ENCODE measurements around the gene NAV2.
A peak's percentile ranks its signal among the peaks of the same experiment; 100 is the strongest.

NAV2 gene

DNA sequence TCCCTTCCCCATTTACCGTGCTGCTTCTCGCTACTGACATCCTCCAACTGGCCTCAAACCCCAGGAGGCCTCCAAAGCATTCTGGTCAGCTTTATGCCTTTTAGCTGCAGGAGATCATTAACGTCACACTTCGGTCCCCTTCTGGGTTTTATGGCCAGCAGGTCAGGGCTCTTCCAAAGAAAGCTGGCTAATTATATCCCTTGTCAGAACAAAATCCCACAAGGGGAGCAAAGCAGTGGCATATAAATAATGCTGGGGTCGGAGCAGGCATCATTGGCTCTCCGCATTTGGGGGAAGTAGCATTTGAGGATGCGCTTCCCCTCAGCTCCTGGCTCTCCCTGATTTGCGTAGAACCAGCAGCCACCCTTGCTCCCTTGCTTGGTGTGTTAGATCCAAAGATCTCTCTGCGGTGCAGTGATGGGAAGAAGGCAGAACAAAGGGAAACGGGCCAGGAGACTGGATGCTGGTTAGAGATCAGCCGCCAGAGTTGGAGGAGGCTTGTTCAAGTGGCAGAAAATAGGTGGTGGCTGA lies 330.2 kb downstream of the NAV2 start:
- peak overlapping the region; percentile 45 for H4K91ac ChIP-seq (ENCODE audit: low read depth, low read length)
- peak overlapping the region; percentile 31 for H2BK5ac ChIP-seq (ENCODE audit: low read depth, low read length, poor library complexity)
- peak overlapping the region; percentile 20 for H3K4ac ChIP-seq (ENCODE audit: low read depth, low read length)
- peaks cover 5% of the 10 kb centered on the region for H3K79me2 ChIP-seq (ENCODE audit: control insufficient read depth, insufficient read depth, low read length, poor library complexity)
- no peak overlapping the region for H3K4me2 ChIP-seq (ENCODE audit: low read length)
- peak overlapping the region; percentile 30 for H3K14ac ChIP-seq (ENCODE audit: low read length)
- peaks cover 20 to 36% of the 10 kb centered on the region in 2 experiments for H3K36me3 ChIP-seq (ENCODE audit: control insufficient read depth in 1 of 2, insufficient read depth in 2 of 2, low read length in 2 of 2)
- H3K9me3 ChIP-seq (ENCODE audit: insufficient read depth, low read depth, low read length): no peaks in the 10 kb centered on the region
- H2AK5ac ChIP-seq (ENCODE audit: low read length): peak overlapping the region; percentile 32
- H3K79me1 ChIP-seq (ENCODE audit: low read length): peaks cover 27% of the 10 kb centered on the region
- no peak overlapping the region for H4K8ac ChIP-seq (ENCODE audit: low read depth, low read length)
- peak overlapping the region; percentile 12 for H4K12ac ChIP-seq (ENCODE audit: low read depth, low read length)
- H2BK12ac ChIP-seq (ENCODE audit: low read length): peak overlapping the region; percentile 42
- no peaks in the 10 kb centered on the region for H3K27me3 ChIP-seq (ENCODE audit: insufficient read depth, low read length)
- WGBS (ENCODE audit: extremely low coverage, insufficient coverage, insufficient read length): no CpG with 5 or more reads among the region's 11 CpGs
- H3K9ac ChIP-seq (ENCODE audit: low read length): no peak overlapping the region
- H3K4me1 ChIP-seq (ENCODE audit: control insufficient read depth in 1 of 2, insufficient read depth in 2 of 2, low read length in 2 of 2): peaks cover 25 to 34% of the 10 kb centered on the region in 2 experiments
- no peak overlapping the region for H3K27ac ChIP-seq (ENCODE audit: low read depth, low read length)
- no peak overlapping the region for H3K23ac ChIP-seq (ENCODE audit: low read length)
- no peak overlapping the region for H3K4me3 ChIP-seq (ENCODE audit: low read depth, low read length)
- H3K18ac ChIP-seq (ENCODE audit: low read length): peak overlapping the region; percentile 25
- H2BK120ac ChIP-seq (ENCODE audit: insufficient read depth, low read length, poor library complexity): peak overlapping the region; percentile 46
- no peak for DNase-seq
- no peak overlapping the region for H2AFZ ChIP-seq (ENCODE audit: insufficient read depth, low read length, poor library complexity)

- Histone ChIP-seq H3K4me1 (ENCODE audit: control insufficient read depth in 1 of 2, insufficient read depth in 2 of 2, low read length in 2 of 2) (peaks cover 29 to 36% of the 10 kb centered on the region in 2 experiments), H4K12ac (ENCODE audit: low read depth, low read length) (no peak overlapping the region), H3K79me1 (ENCODE audit: low read length) (peaks cover 33% of the 10 kb centered on the region), H3K18ac (ENCODE audit: low read length) (peak overlapping the region; percentile 92), H3K4me2 (ENCODE audit: low read length) (no peak overlapping the region), H2BK12ac (ENCODE audit: low read length) (peak overlapping the region; percentile 83), H3K27ac (ENCODE audit: low read depth, low read length) (peak overlapping the region; percentile 91), H4K91ac (ENCODE audit: low read depth, low read length) (peak overlapping the region; percentile 64), H2BK120ac (ENCODE audit: insufficient read depth, low read length, poor library complexity) (peak overlapping the region; percentile 68), H3K27me3 (ENCODE audit: insufficient read depth, low read length) (no peaks in the 10 kb centered on the region), H3K14ac (ENCODE audit: low read length) (peak overlapping the region; percentile 55), H2AFZ (ENCODE audit: insufficient read depth, low read length, poor library complexity) (no peak overlapping the region), H2BK5ac (ENCODE audit: low read depth, low read length, poor library complexity) (peak overlapping the region; percentile 58), H3K4ac (ENCODE audit: low read depth, low read length) (no peak overlapping the region), H3K9ac (ENCODE audit: low read length) (no peak overlapping the region), H3K4me3 (ENCODE audit: low read depth, low read length) (no peak overlapping the region), H3K9me3 (ENCODE audit: insufficient read depth, low read depth, low read length) (no peaks in the 10 kb centered on the region), H4K8ac (ENCODE audit: low read depth, low read length) (no peak overlapping the region), H3K23ac (ENCODE audit: low read length) (no peak overlapping the region), H3K36me3 (ENCODE audit: control insufficient read depth in 1 of 2, insufficient read depth in 2 of 2, low read length in 2 of 2) (peaks cover 24 to 37% of the 10 kb centered on the region in 2 experiments), H2AK5ac (ENCODE audit: low read length) (peak overlapping the region; percentile 88), H3K79me2 (ENCODE audit: control insufficient read depth, insufficient read depth, low read length, poor library complexity) (peaks cover 11% of the 10 kb centered on the region)
- no peak for DNase-seq
- no CpG with 5 or more reads among the region's 13 CpGs for WGBS (ENCODE audit: extremely low coverage, insufficient coverage, insufficient read length)
Measured at GRCh38 chr11:20043992-20044391, 331.4 kb downstream of the NAV2 start.

GRCh38 chr11:20045098-20045688 lies 332.6 kb downstream of the NAV2 start:
- H3K79me1 ChIP-seq (ENCODE audit: low read length): peaks cover 36% of the 10 kb centered on the region
- H3K4me1 ChIP-seq (ENCODE audit: control insufficient read depth in 1 of 2, insufficient read depth in 2 of 2, low read length in 2 of 2): peaks cover 32 to 39% of the 10 kb centered on the region in 2 experiments
- no peak overlapping the region for H3K9ac ChIP-seq (ENCODE audit: low read length)
- no peak overlapping the region for H3K23ac ChIP-seq (ENCODE audit: low read length)
- peak overlapping the region; percentile 21 for H3K4ac ChIP-seq (ENCODE audit: low read depth, low read length)
- H3K14ac ChIP-seq (ENCODE audit: low read length): peak overlapping the region; percentile 72
- no peak overlapping the region for H3K4me3 ChIP-seq (ENCODE audit: low read depth, low read length)
- H3K4me2 ChIP-seq (ENCODE audit: low read length): no peak overlapping the region
- H4K91ac ChIP-seq (ENCODE audit: low read depth, low read length): peak overlapping the region; percentile 85
- H2AK5ac ChIP-seq (ENCODE audit: low read length): peak overlapping the region; percentile 6
- peak overlapping the region; percentile 93 for H2BK12ac ChIP-seq (ENCODE audit: low read length)
- peak overlapping the region; percentile 91 for H3K27ac ChIP-seq (ENCODE audit: low read depth, low read length)
- H3K18ac ChIP-seq (ENCODE audit: low read length): peak overlapping the region; percentile 85
- peak overlapping the region; percentile 24 for H4K12ac ChIP-seq (ENCODE audit: low read depth, low read length)
- peak; percentile 92 to 95 for DNase-seq
- H4K8ac ChIP-seq (ENCODE audit: low read depth, low read length): peak overlapping the region; percentile 56
- H2BK5ac ChIP-seq (ENCODE audit: low read depth, low read length, poor library complexity): peak overlapping the region; percentile 84
- WGBS (ENCODE audit: extremely low coverage, insufficient coverage, insufficient read length): no CpG with 5 or more reads among the region's 19 CpGs
- no peak overlapping the region for H2AFZ ChIP-seq (ENCODE audit: insufficient read depth, low read length, poor library complexity)
- H3K27me3 ChIP-seq (ENCODE audit: insufficient read depth, low read length): no peaks in the 10 kb centered on the region
- H3K9me3 ChIP-seq (ENCODE audit: insufficient read depth, low read depth, low read length): no peaks in the 10 kb centered on the region
- H3K36me3 ChIP-seq (ENCODE audit: control insufficient read depth in 1 of 2, insufficient read depth in 2 of 2, low read length in 2 of 2): peaks cover 28 to 39% of the 10 kb centered on the region in 2 experiments
- H3K79me2 ChIP-seq (ENCODE audit: control insufficient read depth, insufficient read depth, low read length, poor library complexity): peaks cover 15% of the 10 kb centered on the region
- peak overlapping the region; percentile 89 for H2BK120ac ChIP-seq (ENCODE audit: insufficient read depth, low read length, poor library complexity)

GRCh38 chr11:20046416-20046815 lies 333.8 kb downstream of the NAV2 start:
- H3K27me3 ChIP-seq (ENCODE audit: insufficient read depth, low read length): no peaks in the 10 kb centered on the region
- H2AFZ ChIP-seq (ENCODE audit: insufficient read depth, low read length, poor library complexity): no peak overlapping the region
- no CpG with 5 or more reads among the region's 3 CpGs for WGBS (ENCODE audit: extremely low coverage, insufficient coverage, insufficient read length)
- H3K79me2 ChIP-seq (ENCODE audit: control insufficient read depth, insufficient read depth, low read length, poor library complexity): peaks cover 14% of the 10 kb centered on the region
- no peak overlapping the region for H3K14ac ChIP-seq (ENCODE audit: low read length)
- H3K9ac ChIP-seq (ENCODE audit: low read length): no peak overlapping the region
- H2BK120ac ChIP-seq (ENCODE audit: insufficient read depth, low read length, poor library complexity): peak overlapping the region; percentile 56
- DNase-seq: no peak
- peaks cover 28 to 36% of the 10 kb centered on the region in 2 experiments for H3K36me3 ChIP-seq (ENCODE audit: control insufficient read depth in 1 of 2, insufficient read depth in 2 of 2, low read length in 2 of 2)
- H2BK12ac ChIP-seq (ENCODE audit: low read length): no peak overlapping the region
- H4K8ac ChIP-seq (ENCODE audit: low read depth, low read length): no peak overlapping the region
- no peak overlapping the region for H3K4me3 ChIP-seq (ENCODE audit: low read depth, low read length)
- H4K91ac ChIP-seq (ENCODE audit: low read depth, low read length): no peak overlapping the region
- peak overlapping the region; percentile 51 for H3K27ac ChIP-seq (ENCODE audit: low read depth, low read length)
- no peak overlapping the region for H3K4ac ChIP-seq (ENCODE audit: low read depth, low read length)
- H3K79me1 ChIP-seq (ENCODE audit: low read length): peaks cover 43% of the 10 kb centered on the region
- H4K12ac ChIP-seq (ENCODE audit: low read depth, low read length): no peak overlapping the region
- no peak overlapping the region for H2AK5ac ChIP-seq (ENCODE audit: low read length)
- H3K4me2 ChIP-seq (ENCODE audit: low read length): no peak overlapping the region
- H3K18ac ChIP-seq (ENCODE audit: low read length): no peak overlapping the region
- no peaks in the 10 kb centered on the region for H3K9me3 ChIP-seq (ENCODE audit: insufficient read depth, low read depth, low read length)
- H3K23ac ChIP-seq (ENCODE audit: low read length): no peak overlapping the region
- peak overlapping the region; percentile 36 for H2BK5ac ChIP-seq (ENCODE audit: low read depth, low read length, poor library complexity)
- peaks cover 40 to 50% of the 10 kb centered on the region in 2 experiments for H3K4me1 ChIP-seq (ENCODE audit: control insufficient read depth in 1 of 2, insufficient read depth in 2 of 2, low read length in 2 of 2)

Measured in trophoblast cell (in vitro differentiated cells and primary cell).